ENCODE results near the gene TLR3. TPM values are rescaled to one million over a fixed set of nuclear protein-coding genes. Genes with fewer than 3 reads are reported as not detected.
"Not testable (repeated sequence)": the region's sequence is repeated elsewhere in the genome, so short reads cannot be mapped to it uniquely, and the experiment has no call there.

TLR3 gene
- total and polyA plus RNA-seq, 9 donors: 0.69 to 1.6 (median 1.1) TPM

GRCh38 chr4:186029571-186030398, 39.2 kb upstream of the TLR3 start:
- Histone ChIP-seq H3K4me1 (ENCODE audit: control insufficient read depth, insufficient read depth, low read length) (peaks cover 26% of the 10 kb centered on the region), H3K36me3 (ENCODE audit: control insufficient read depth, insufficient read depth, low read length) (no peaks in the 10 kb centered on the region), H3K4me3 (ENCODE audit: low read length) (peak overlapping the region; percentile 11), H3K27ac (ENCODE audit: low read length) (peak overlapping the region; percentile 82), H3K27me3 (ENCODE audit: control insufficient read depth, insufficient read depth, low read length) (no peaks in the 10 kb centered on the region), H3K9me3 (replicated peaks; ENCODE audit: control insufficient read depth, low read depth, low read length) (peaks cover 6% of the 10 kb centered on the region)
- 8% methylated on average over 6 of the region's 11 CpGs for WGBS (ENCODE audit: insufficient coverage)
- peak; percentile 90 for DNase-seq

GRCh38 chr4:186030399-186030775, 38.6 kb upstream of the TLR3 start:
- Histone ChIP-seq H3K27ac (ENCODE audit: low read length) (peak overlapping the region; percentile 82), H3K4me1 (ENCODE audit: control insufficient read depth, insufficient read depth, low read length) (peaks cover 23% of the 10 kb centered on the region), H3K9me3 (replicated peaks; ENCODE audit: control insufficient read depth, low read depth, low read length) (peaks cover 11% of the 10 kb centered on the region), H3K4me3 (ENCODE audit: low read length) (no peak overlapping the region), H3K36me3 (ENCODE audit: control insufficient read depth, insufficient read depth, low read length) (no peaks in the 10 kb centered on the region), H3K27me3 (ENCODE audit: control insufficient read depth, insufficient read depth, low read length) (no peaks in the 10 kb centered on the region)
- 7% methylated on average over 2 of the region's 4 CpGs for WGBS (ENCODE audit: insufficient coverage)
- no peak for DNase-seq

- Histone ChIP-seq H3K4me3 (ENCODE audit: low read length) (no peak overlapping the region), H3K27me3 (ENCODE audit: control insufficient read depth, insufficient read depth, low read length) (no peaks in the 10 kb centered on the region), H3K27ac (ENCODE audit: low read length) (peak overlapping the region; percentile 82), H3K4me1 (ENCODE audit: control insufficient read depth, insufficient read depth, low read length) (peaks cover 23% of the 10 kb centered on the region), H3K36me3 (ENCODE audit: control insufficient read depth, insufficient read depth, low read length) (no peaks in the 10 kb centered on the region), H3K9me3 (replicated peaks; ENCODE audit: control insufficient read depth, low read depth, low read length) (peaks cover 11% of the 10 kb centered on the region)
- 57% methylated on average over 3 of the region's 3 CpGs for WGBS (ENCODE audit: insufficient coverage)
- DNase-seq: no peak
These were observed 38.2 kb upstream of the TLR3 start for GRCh38 chr4:186030795-186031194.

DNA sequence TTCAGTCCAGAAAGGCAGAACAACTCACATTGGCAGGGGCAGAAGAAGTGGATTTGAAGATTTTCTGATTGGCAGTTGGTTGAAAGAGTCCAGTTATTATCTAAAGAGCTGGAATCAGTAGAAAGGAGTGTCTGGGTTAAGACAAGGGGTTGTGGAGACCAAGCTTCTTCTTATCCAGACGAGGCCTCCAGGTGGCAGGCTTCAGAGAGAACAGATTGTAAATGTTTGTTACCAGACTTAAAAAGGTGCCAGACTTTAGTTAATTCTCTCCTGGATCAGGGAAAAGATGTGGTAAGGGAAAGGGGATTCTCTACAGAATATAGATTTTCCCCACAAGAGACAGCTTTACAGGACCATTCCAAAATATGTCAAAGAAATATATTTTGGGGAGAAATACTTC, 36.7 kb upstream of the TLR3 start:
- peaks cover 11% of the 10 kb centered on the region for H3K9me3 ChIP-seq (replicated peaks; ENCODE audit: control insufficient read depth, low read depth, low read length)
- no CpG with 5 or more reads among the region's 1 CpG for WGBS (ENCODE audit: insufficient coverage)
- no peak for DNase-seq
- H3K4me3 ChIP-seq (ENCODE audit: low read length): no peak overlapping the region
- H3K27ac ChIP-seq (ENCODE audit: low read length): no peak overlapping the region
- no peaks in the 10 kb centered on the region for H3K36me3 ChIP-seq (ENCODE audit: control insufficient read depth, insufficient read depth, low read length)
- H3K4me1 ChIP-seq (ENCODE audit: control insufficient read depth, insufficient read depth, low read length): peaks cover 23% of the 10 kb centered on the region
- H3K27me3 ChIP-seq (ENCODE audit: control insufficient read depth, insufficient read depth, low read length): no peaks in the 10 kb centered on the region

DNA sequence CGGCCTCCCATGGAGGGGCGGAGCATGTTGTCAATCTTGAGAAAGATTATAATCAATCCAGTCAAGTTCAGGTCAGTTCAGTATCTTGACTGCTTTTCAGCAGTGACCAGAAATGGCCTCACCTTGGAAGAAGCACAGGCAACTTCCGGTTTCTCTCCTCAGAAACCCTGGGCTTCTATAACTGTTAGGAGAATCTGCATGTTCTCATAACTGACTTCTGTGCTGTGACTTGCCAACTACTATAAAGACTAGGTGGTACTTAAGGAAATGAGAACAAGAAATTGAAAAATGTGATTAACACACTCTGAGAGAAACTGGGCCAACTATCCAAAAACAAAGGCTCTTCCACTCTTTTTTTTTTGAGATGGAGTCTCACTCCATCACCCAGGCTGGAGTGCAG, 35.9 kb upstream of the TLR3 start:
- WGBS (ENCODE audit: insufficient coverage): no CpG with 5 or more reads among the region's 3 CpGs
- H3K4me3 ChIP-seq (ENCODE audit: low read length): no peak overlapping the region
- no peak for DNase-seq

GRCh38 chr4:186034613-186035012, 34.3 kb upstream of the TLR3 start:
- peaks cover 11% of the 10 kb centered on the region for H3K9me3 ChIP-seq (replicated peaks; ENCODE audit: control insufficient read depth, low read depth, low read length)
- 89% methylated on average over 7 of the region's 7 CpGs for WGBS (ENCODE audit: insufficient coverage)
- not testable (repeated sequence) for H3K4me3 ChIP-seq (ENCODE audit: low read length); H3K27me3 ChIP-seq (ENCODE audit: control insufficient read depth, insufficient read depth, low read length); H3K36me3 ChIP-seq (ENCODE audit: control insufficient read depth, insufficient read depth, low read length); H3K27ac ChIP-seq (ENCODE audit: low read length); DNase-seq
- H3K4me1 ChIP-seq (ENCODE audit: control insufficient read depth, insufficient read depth, low read length): peaks cover 16% of the 10 kb centered on the region

More for the DNA sequence above, 35.9 kb upstream of the TLR3 start:
- H3K27me3 ChIP-seq (ENCODE audit: control insufficient read depth, insufficient read depth, low read length): peaks cover 3% of the 10 kb centered on the region
- H3K27ac ChIP-seq (ENCODE audit: low read length): no peak overlapping the region
- H3K9me3 ChIP-seq (replicated peaks; ENCODE audit: control insufficient read depth, low read depth, low read length): peaks cover 11% of the 10 kb centered on the region
- no peaks in the 10 kb centered on the region for H3K36me3 ChIP-seq (ENCODE audit: control insufficient read depth, insufficient read depth, low read length)
- H3K4me1 ChIP-seq (ENCODE audit: control insufficient read depth, insufficient read depth, low read length): peaks cover 23% of the 10 kb centered on the region

GRCh38 chr4:186036976-186037581, 31.9 kb upstream of the TLR3 start:
- Histone ChIP-seq H3K27ac (ENCODE audit: low read length) (no peak overlapping the region), H3K4me3 (ENCODE audit: low read length) (no peak overlapping the region), H3K27me3 (ENCODE audit: control insufficient read depth, insufficient read depth, low read length) (peaks cover 9% of the 10 kb centered on the region), H3K36me3 (ENCODE audit: control insufficient read depth, insufficient read depth, low read length) (no peaks in the 10 kb centered on the region), H3K4me1 (ENCODE audit: control insufficient read depth, insufficient read depth, low read length) (no peaks in the 10 kb centered on the region), H3K9me3 (replicated peaks; ENCODE audit: control insufficient read depth, low read depth, low read length) (peaks cover 11% of the 10 kb centered on the region)
- 84% methylated on average over 3 of the region's 6 CpGs for WGBS (ENCODE audit: insufficient coverage)
- DNase-seq: no peak

DNA sequence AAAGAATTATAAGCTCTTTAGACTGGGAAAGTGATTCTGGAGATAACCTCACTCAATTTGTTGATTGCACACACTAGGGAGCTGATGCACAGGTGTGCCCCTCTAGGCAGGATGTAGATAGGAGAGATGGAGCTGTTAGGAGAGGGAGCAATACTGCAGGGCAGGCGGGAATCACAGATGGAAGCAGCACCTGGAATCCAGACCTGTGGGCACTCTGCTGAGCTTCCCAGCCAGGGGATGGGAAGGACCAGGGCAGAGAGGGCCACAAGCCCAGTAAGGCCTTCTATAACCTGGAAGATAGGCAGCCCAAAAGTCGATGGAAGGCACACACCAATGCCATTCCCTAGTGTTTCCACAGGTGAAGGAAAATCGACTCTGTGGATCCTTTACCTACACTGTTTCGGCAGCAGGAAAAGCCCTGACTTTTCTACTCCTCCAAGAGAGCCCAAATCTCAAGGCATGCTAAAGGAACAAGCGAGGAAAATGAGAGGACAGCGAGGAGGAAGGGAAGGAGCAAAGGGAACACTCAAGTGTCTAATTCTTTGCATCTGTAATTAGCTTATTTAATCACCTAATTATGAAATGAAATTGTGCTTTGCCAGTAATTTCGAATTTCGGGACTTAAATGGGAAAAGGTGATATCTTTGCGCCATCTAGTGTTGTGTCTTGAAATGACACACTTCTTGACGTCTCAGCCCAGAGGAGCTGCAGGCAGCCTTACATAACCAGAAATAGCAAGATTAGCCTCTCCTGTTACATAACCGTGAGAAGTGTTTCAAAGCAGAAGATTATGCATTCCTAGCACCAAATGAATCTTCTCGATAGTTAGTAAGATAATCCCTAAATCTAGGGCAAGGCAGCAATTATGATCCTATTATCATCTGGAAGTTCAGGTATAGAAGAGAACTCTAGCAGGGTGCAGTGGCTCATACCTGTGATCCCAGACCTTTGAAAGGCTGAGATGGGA, 31.0 kb upstream of the TLR3 start:
- WGBS (ENCODE audit: insufficient coverage): 47% methylated on average over 5 of the region's 12 CpGs
- Histone ChIP-seq H3K4me1 (ENCODE audit: control insufficient read depth, insufficient read depth, low read length) (no peaks in the 10 kb centered on the region), H3K27me3 (ENCODE audit: control insufficient read depth, insufficient read depth, low read length) (peaks cover 9% of the 10 kb centered on the region), H3K9me3 (replicated peaks; ENCODE audit: control insufficient read depth, low read depth, low read length) (peaks cover 11% of the 10 kb centered on the region), H3K4me3 (ENCODE audit: low read length) (no peak overlapping the region), H3K27ac (ENCODE audit: low read length) (no peak overlapping the region), H3K36me3 (ENCODE audit: control insufficient read depth, insufficient read depth, low read length) (no peaks in the 10 kb centered on the region)
- DNase-seq: peak; percentile 86

DNA sequence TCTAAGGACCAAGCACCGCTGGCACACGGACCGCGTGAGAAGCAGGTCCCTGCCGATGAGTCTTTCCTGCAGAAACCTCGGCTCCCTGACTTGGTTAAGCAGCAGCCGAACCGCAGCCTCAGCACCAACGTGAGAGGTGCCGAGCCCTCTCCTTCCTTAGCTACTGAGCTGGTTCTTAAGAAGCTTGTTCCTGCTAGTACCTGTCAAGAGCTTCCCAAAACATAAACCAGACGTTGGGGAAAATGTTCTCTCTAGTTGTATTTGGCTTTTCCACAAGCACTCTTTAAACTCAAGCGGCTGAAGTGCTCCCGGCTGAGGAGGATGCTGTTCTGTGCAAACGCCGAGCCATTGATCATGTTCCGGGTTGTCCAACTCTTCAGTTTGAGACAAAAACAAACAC, 29.3 kb upstream of the TLR3 start:
- DNase-seq: no peak
- Histone ChIP-seq H3K36me3 (ENCODE audit: control insufficient read depth, insufficient read depth, low read length) (no peaks in the 10 kb centered on the region), H3K27ac (ENCODE audit: low read length) (no peak overlapping the region), H3K4me3 (ENCODE audit: low read length) (no peak overlapping the region), H3K9me3 (replicated peaks; ENCODE audit: control insufficient read depth, low read depth, low read length) (peaks cover 6% of the 10 kb centered on the region), H3K4me1 (ENCODE audit: control insufficient read depth, insufficient read depth, low read length) (no peaks in the 10 kb centered on the region), H3K27me3 (ENCODE audit: control insufficient read depth, insufficient read depth, low read length) (peaks cover 9% of the 10 kb centered on the region)
- WGBS (ENCODE audit: insufficient coverage): 29% methylated on average over 10 of the region's 16 CpGs

GRCh38 chr4:186040316-186040715, 28.6 kb upstream of the TLR3 start:
- no peak for DNase-seq
- Histone ChIP-seq H3K4me1 (ENCODE audit: control insufficient read depth, insufficient read depth, low read length) (no peaks in the 10 kb centered on the region), H3K4me3 (ENCODE audit: low read length) (no peak overlapping the region), H3K27ac (ENCODE audit: low read length) (no peak overlapping the region), H3K9me3 (replicated peaks; ENCODE audit: control insufficient read depth, low read depth, low read length) (peaks cover under 1% of the 10 kb centered on the region), H3K36me3 (ENCODE audit: control insufficient read depth, insufficient read depth, low read length) (no peaks in the 10 kb centered on the region), H3K27me3 (ENCODE audit: control insufficient read depth, insufficient read depth, low read length) (peaks cover 9% of the 10 kb centered on the region)
- 82% methylated on average over 11 of the region's 12 CpGs for WGBS (ENCODE audit: insufficient coverage)
